ENCODE measurements around the gene ARMC2. TPM values are rescaled to one million over a fixed set of nuclear protein-coding genes. Genes with fewer than 3 reads are reported as not detected.
"Not testable (repeated sequence)": the region's sequence is repeated elsewhere in the genome, so short reads cannot be mapped to it uniquely, and the experiment has no call there.

ARMC2 gene
- total RNA-seq, 1 donor from 2014 or later: 8.3 TPM

GRCh38 chr6:108811490-108811889 is 36.7 kb upstream of the ARMC2 start:
- Mint-ChIP-seq H3K4me3 (ENCODE audit: unreplicated experiment) (no peak overlapping the region), H3K27me3 (ENCODE audit: low read depth) (peaks cover 10% of the 10 kb centered on the region), H3K4me1 (ENCODE audit: low read depth) (peaks cover 10% of the 10 kb centered on the region), H3K9me3 (ENCODE audit: low read depth) (peaks cover 12% of the 10 kb centered on the region), H3K36me3 (ENCODE audit: low read depth) (peaks cover 8% of the 10 kb centered on the region), H3K27ac (ENCODE audit: unreplicated experiment) (no peak overlapping the region)
- no peak for DNase-seq (ENCODE audit: low spot score)
- no peak for TF ChIP-seq CTCF (IDR thresholded peaks at IDR 0.05)

- H3K4me1 Mint-ChIP-seq (ENCODE audit: low read depth); DNase-seq (ENCODE audit: low spot score); H3K27ac Mint-ChIP-seq (ENCODE audit: unreplicated experiment); H3K4me3 Mint-ChIP-seq (ENCODE audit: unreplicated experiment): not testable (repeated sequence)
- peaks cover 10% of the 10 kb centered on the region for H3K27me3 Mint-ChIP-seq (ENCODE audit: low read depth)
- peaks cover 23% of the 10 kb centered on the region for H3K9me3 Mint-ChIP-seq (ENCODE audit: low read depth)
- peaks cover 12% of the 10 kb centered on the region for H3K36me3 Mint-ChIP-seq (ENCODE audit: low read depth)
Measured at GRCh38 chr6:108813218-108813617, 35.0 kb upstream of the ARMC2 start.

- peaks cover 23% of the 10 kb centered on the region for H3K9me3 Mint-ChIP-seq (ENCODE audit: low read depth)
- H3K4me3 Mint-ChIP-seq (ENCODE audit: unreplicated experiment); DNase-seq (ENCODE audit: low spot score); H3K4me1 Mint-ChIP-seq (ENCODE audit: low read depth); H3K27ac Mint-ChIP-seq (ENCODE audit: unreplicated experiment): not testable (repeated sequence)
- peaks cover 10% of the 10 kb centered on the region for H3K27me3 Mint-ChIP-seq (ENCODE audit: low read depth)
- peaks cover 14% of the 10 kb centered on the region for H3K36me3 Mint-ChIP-seq (ENCODE audit: low read depth)
Measured at GRCh38 chr6:108817276-108817675, 30.9 kb upstream of the ARMC2 start.

- Mint-ChIP-seq H3K27me3 (ENCODE audit: low read depth) (peaks cover 8% of the 10 kb centered on the region), H3K9me3 (ENCODE audit: low read depth) (peaks cover 26% of the 10 kb centered on the region), H3K36me3 (ENCODE audit: low read depth) (peaks cover 12% of the 10 kb centered on the region), H3K27ac (ENCODE audit: unreplicated experiment) (no peak overlapping the region), H3K4me3 (ENCODE audit: unreplicated experiment) (no peak overlapping the region), H3K4me1 (ENCODE audit: low read depth) (no peaks in the 10 kb centered on the region)
- DNase-seq (ENCODE audit: low spot score): no peak
- no peak for TF ChIP-seq CTCF (IDR thresholded peaks at IDR 0.05)
Measured at GRCh38 chr6:108820006-108820405, 28.2 kb upstream of the ARMC2 start.

GRCh38 chr6:108822401-108822800 is 25.8 kb upstream of the ARMC2 start:
- Mint-ChIP-seq H3K4me3 (ENCODE audit: unreplicated experiment) (no peak overlapping the region), H3K36me3 (ENCODE audit: low read depth) (peaks cover 11% of the 10 kb centered on the region)

GRCh38 chr6:108825326-108825725 is 22.9 kb upstream of the ARMC2 start:
- Mint-ChIP-seq H3K27ac (ENCODE audit: unreplicated experiment) (no peak overlapping the region), H3K27me3 (ENCODE audit: low read depth) (no peaks in the 10 kb centered on the region), H3K9me3 (ENCODE audit: low read depth) (peaks cover 20% of the 10 kb centered on the region), H3K4me1 (ENCODE audit: low read depth) (no peaks in the 10 kb centered on the region), H3K36me3 (ENCODE audit: low read depth) (peaks cover 7% of the 10 kb centered on the region), H3K4me3 (ENCODE audit: unreplicated experiment) (no peak overlapping the region)
- no peak for DNase-seq (ENCODE audit: low spot score)
- TF ChIP-seq CTCF (IDR thresholded peaks at IDR 0.05): no peak

More at GRCh38 chr6:108822401-108822800, 25.8 kb upstream of the ARMC2 start:
- no peak for TF ChIP-seq CTCF (IDR thresholded peaks at IDR 0.05)
- H3K9me3 Mint-ChIP-seq (ENCODE audit: low read depth): peaks cover 24% of the 10 kb centered on the region
- H3K4me1 Mint-ChIP-seq (ENCODE audit: low read depth): no peaks in the 10 kb centered on the region
- no peak for DNase-seq (ENCODE audit: low spot score)
- H3K27ac Mint-ChIP-seq (ENCODE audit: unreplicated experiment): no peak overlapping the region
- no peaks in the 10 kb centered on the region for H3K27me3 Mint-ChIP-seq (ENCODE audit: low read depth)
